HCEC 1CT (cell line): ENCODE results near the gene PAGE4.
A peak's percentile ranks its signal among the peaks of the same experiment; 100 is the strongest.

Source experiments
- DNase-seq: peaks from one replicate; pipeline ENCODE4 v3.0.0-alpha.2; 2017

PAGE4 gene, protein sequence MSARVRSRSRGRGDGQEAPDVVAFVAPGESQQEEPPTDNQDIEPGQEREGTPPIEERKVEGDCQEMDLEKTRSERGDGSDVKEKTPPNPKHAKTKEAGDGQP

DNA sequence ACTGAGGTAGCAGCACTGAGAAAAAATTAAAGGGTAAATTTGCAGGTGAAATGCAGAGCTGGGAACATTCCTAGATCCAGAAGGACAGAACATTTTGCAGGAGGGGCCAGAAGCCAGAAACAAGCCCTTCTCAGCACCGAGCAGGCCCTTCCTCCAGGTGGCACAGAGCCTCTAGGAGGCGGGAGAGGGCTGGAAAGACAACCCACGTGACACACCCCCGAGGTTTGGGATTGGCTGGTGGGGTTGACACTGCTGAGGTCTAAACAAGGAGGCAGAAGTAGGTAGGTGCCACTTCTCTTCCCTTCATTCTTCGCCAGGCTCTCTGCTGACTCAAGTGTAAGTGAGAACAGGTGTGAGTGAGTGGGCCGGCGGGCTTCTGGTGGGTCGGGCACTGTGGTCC lies at the start of gene PAGE4:
PAGE4 (plus strand) TSS at position 288 of the 400 bp plus-strand sequence. CDS start 1,126 bp downstream, outside the sequence.
- DNase-seq, result no peak

DNA sequence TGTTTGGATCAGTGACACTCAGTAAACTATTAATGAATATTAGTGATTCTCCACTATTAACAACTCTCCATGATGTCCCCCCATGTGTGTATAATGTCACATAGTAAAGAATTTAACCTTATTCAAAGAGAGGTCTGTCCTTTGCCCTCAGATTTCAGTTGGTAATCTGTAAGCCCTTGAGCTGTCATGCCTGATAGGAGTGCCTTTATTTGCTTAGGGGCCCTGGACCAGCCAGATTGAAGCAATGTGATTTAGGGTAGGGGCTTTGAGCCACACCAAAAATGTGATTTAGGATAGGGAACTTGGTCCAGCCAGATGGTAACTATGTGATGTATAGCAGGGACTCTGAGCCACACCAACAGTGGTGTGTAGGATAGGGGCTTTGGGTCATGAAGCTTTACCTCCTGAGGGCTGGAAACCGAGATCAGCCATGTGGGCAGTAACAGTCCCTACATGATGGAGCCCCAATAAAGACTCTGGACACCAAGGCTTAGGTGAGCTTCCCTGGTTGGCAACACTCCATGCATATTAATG lies 44.3 kb upstream of the PAGE4 start:
- DNase-seq, result no peak

DNA sequence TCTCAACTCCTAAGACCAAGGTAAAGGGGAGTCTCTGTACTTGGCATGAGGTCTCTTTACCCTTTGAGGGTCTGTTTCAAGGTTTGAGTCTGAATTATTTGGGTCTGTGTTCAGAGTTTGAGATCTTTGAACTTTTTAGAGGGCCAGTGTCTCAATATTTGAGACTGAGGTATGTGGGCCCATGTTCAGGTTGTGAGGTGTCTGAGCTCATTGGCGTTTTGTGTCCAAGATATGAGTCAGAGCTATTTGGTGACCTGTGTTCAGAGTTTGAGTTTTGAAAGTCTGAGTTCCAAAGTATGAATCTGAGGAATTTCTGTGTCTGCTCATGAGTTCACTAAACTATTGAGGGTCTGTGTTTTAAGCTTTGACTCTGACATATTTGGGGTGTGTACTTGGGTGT lies 36.7 kb upstream of the PAGE4 start:
- DNase-seq, result no peak

DNA sequence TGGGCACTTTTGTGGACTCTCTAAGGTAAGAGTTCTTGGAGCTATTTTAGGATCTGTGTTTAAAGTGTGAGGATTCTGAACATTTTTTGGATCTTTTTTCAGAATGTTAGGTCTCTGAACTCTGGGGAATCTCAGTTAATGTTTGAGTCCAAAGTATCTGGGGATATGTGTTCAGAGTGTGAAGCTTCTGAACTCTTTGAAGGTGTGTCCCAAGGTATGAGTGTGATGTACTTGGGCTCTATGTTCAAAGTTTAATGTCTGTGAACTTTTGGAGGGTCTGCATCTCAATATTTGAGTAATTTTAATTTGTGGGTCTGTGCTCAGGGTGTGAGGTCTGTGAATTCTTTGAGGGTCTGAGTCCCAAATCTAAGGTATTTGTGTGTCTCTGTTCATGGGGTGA lies 35.4 kb upstream of the PAGE4 start:
- DNase-seq, result no peak

DNA sequence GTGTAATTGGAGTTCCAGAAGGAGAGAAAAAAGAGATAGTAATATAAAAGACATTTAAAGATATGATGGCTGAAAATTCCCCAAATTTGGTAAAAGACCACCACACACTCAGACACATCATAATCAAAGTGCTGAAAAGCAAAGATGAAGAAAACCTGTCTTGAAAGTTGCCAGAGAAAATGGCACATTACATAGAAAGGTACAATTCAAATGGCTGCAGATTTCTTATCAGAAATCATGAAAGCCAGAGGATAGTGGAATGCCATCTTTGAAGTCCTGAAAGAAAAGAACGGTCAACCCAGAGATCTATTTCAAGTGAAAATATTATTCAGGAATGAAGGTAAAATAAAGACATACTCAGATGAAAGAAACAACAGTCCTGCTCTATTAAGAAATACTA lies 29.3 kb upstream of the PAGE4 start:
- DNase-seq, result no peak

DNA sequence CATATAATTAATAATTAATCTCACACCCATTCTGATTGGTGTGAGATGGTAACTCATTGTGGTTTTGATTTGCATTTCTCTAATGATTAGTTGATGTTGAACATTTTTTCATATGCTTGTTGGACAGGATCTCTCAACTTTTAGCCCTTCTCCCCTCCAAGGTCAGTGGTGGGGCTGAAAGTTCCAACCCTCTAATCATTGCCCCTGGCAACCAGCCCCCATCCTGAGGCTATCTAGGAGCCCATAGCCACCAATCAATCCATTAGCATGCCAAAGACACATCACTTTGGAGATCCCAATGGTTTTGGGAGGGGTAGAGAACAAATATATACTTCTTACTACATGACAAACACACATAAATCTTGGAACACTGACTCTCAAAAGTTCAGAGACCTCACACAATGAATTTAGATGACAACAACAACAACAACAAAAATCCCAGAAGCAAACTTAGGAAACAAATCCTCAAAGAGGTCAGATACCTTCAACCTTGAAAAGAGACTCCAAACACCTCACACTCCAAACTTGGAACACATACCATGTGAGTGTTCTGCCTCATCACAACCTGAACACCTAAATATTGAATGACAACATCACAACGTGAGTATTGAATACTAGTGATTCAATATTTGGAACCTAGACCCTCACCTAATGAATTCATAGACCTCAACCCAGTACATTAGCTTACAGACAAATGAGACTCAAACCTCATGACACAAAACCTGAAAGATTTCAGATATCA lies 19.0 kb upstream of the PAGE4 start:
- no peak for DNase-seq

DNA sequence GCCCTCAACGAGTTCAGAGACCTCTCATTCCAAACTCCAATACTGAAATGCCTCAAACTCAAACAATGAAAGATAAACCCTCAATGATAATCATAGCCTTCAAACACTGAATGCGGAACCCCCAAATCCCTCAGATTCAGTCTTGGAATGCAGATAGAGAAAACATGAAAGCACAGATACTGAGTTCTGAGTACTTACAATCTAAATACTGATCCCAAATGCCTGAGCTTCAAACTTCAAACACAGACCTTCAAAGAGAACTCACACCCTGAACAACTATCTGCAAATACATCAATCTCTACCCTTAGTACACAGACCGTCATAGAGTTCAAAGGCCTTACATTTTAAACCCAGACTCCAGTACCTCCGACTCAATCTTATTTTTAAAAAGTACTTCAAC lies 16.9 kb upstream of the PAGE4 start:
- DNase-seq, result no peak

DNA sequence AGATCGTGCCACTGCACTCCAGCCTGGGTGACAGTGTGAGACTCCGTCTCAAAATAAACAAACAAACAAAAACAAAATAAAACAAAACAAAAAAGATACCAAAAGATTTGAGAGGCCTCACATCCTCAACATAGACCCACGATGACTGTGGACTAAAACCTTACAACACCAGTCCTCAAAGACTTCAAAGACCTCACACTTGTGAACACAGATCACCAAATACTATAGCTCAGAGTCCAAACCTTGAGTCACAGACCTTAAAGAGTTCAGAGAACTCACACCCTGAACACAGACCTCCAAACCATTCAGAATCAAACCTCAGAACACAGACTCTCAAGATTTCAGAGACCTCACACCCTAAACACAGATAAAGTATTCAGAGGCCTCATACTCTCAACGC lies 12.7 kb upstream of the PAGE4 start:
- DNase-seq, result no peak

DNA sequence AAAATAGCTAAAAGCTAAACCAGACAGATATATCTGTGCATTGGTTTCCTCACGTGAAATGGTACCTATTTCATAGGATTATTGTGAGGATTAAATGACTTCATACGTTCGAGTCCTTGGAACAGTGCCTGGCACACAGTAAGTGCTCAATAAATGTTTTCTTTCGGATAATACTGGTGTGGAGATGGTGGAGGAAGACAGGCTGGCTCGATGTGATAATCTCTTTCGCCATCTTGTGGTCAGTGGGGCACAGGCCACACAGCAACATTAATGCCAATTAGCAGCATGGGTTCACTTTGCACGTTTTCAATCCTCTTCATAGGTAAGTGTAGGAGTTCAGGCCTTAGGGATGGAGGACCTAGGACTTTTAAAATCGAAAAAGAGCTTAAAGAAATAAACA lies 9.3 kb downstream of the PAGE4 start:
- DNase-seq, result peak; percentile 0

DNA sequence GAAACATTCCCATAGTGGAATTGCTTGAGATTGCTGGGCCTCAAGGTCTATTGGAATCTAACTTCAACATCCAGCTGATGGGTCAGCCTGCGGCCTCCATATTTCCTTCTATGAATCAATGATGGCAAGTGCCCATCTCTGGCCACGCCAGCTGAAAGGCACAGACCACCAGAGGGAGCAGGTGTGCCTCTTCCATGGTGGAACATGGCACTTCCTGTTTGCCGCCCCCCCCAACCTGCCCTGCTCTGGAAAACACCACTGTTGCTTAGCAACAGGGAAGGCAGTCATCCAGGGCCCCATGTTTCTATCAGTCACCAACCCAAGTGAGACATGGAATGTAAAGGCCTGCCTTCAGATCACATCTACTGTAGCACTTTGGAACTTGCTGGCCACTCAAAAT lies 11.6 kb downstream of the PAGE4 start:
- DNase-seq, result peak; percentile 48

DNA sequence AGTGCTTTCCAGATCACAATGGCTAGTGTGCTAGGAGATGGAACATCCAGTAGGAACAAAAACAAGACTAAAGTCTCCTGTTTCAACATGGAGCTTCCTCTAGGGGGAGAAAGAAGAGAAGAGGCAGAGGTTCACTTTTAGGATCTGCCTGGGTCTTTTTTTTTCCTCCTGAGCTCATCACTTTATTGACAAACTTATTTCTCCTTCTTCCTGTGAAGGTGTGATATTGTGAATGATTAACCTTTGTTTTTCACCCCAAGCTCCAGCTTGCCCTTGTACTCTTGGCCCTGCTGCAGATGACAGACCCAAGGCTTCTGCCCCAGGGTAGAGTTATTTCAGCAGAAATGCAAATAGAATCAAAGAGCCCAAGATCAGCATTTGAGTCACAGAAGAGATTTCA lies 13.5 kb downstream of the PAGE4 start:
- DNase-seq, result no peak

DNA sequence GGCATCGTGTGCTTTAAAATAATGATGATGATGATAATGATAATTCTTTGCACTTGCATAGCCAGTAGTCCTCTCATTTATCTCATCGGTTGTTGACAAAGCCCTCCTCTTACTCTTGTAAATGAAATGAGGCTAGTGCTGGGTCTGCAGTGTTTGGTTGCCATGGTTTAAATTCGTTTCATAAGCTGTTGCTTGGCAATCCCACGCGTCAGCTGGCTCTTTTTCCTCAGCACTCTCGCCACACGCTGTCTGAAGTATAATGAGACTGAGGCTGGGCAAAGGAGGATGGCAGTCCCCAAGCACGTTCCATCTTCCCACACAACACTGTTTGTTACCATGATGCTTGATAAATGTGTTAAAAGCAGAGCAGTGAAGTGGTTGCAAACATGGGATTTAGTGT lies 15.5 kb downstream of the PAGE4 start:
- DNase-seq, result no peak

DNA sequence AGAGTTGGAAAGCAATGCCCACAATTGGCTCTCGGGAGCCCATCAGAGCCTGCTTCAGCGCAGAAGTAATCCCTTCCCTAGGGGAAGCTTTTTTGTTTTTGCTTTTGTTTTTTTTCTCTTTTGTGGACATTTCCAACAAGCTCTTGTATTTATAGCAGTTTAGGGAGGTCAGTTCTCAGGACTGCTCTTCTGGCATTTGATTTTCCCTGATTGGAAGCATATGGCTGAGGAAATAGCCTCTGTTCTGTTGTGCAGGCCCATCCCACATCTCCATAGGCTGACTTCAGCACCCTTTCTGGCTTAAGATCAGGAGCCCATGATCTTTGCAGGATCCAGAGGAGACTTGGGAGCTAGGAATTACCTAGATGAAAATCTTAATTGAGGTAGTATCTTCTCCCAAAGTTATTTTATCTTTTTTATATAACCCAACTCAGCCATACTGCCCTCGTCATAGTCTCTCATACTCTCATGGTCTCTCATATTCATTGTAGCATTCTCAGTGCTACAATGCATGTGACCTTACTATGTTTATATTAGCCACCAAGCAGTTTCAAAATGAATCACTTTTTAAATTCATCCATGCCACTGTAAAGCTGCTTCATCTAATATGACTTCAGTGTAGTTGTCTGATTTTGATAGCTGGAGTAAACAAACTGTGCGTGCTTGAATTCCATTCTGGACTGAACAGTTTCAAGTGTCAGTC lies 16.7 kb downstream of the PAGE4 start:
- no peak for DNase-seq

DNA sequence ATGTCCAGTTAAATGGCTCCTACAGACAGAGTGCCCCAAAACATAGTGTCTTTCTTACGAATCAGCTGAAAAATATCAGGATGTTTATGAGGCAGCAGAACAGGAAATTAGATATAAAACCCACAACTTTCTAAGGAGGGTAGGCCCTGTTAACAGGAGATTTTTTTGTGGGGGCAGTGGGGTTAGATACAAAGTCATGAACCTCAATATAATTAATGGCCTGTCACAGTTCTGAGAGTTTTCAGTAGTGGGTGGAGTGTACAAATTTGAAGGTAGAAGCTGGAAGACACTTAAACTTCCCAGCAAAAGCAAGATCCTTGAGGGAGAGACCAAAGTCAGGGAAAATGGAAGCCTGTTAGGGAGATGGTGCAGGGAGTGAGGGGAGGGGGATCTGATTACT lies 17.4 kb downstream of the PAGE4 start:
- DNase-seq, result no peak

DNA sequence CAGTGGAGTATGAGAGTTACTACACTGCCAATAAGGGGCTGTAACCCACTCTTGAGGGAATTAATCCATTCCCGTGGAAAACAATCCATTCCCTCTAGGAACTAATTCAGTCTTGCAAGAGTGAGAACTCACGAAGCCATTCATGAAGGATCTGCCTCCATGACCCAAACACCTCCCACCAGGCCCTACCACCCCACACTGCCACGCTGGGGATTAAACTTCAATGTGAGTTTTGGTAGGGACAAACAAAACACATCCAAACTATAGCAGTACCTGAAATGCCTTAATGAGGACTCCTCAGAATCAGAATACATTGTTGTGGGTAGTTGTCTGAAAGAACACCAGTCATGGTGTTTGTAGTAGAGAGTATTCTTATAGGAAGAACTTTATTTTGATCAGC lies 19.2 kb downstream of the PAGE4 start:
- DNase-seq, result no peak

DNA sequence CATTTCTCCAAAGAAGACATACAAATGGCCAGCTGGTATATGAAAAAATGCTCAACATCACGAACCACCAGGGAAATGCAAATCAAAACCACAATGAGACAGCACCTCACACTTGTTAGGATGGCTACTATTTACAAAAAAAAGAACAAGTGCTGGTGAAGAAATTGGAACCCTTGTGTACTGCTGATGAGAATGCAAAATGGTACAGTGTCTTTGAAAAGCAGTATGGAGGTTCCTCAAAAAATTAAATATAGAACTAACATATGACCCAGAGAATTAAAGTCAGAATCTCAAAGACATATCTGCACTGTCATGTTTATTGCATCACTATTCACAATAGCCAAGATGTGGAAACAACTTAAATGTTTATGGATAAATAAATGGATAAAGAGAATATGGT lies 20.9 kb downstream of the PAGE4 start:
- DNase-seq, result no peak

DNA sequence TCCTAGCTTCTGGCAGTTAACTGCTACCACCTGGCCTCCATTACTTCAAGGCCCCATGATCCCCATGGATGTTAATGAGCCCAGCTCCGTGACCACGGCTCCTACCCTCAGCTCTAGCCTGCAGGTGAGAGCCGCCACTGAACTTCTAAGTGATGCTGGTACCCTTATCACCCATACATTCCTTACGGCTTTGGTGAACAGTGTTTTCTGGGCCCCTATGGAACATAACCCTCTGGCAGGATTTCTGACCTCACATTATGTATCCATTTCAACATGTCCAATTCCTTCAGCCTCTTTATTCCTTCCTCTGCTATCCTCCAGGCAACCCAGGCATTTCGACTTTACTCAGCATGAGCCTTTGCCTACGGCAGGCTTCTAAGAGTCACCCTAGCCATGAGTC lies 24.6 kb downstream of the PAGE4 start:
- no peak for DNase-seq

DNA sequence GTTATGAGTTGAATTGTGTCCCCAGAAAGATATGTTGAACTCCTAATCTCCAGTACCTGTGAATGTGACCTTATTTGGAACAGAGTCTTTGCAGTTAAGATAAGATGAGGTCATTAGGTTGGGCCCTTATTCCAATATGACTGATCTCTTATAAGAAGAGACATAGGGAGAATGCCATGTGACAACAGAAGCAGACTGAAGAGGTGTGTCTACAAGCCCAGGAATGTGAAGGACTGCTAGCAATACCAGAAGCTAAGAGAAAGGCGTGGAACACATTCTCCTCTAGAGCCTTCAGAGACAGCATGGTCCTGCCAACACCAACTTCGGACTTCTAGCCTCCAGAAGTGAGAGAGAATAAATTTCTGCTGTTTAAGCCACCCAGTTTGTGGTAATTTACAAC lies 27.7 kb downstream of the PAGE4 start:
- no peak for DNase-seq

DNA sequence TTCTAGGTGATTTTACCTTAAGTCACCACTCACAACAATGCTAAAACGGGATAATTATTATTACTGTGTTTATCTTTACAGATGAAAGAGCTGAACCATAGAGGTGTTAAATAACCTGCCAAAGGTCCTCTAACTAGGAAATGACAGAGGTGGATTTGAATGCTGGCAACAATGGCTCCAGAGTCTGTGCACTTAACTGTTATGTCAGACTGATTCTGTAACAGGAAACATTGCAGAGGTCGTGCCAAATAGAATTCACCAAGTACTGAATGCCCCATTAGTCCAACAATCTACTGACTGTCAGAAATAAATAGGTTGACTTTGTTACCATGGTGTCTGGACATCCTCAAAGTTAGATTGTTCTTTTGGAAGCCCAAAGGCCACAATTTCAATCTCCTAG lies 29.2 kb downstream of the PAGE4 start:
- no peak for DNase-seq

DNA sequence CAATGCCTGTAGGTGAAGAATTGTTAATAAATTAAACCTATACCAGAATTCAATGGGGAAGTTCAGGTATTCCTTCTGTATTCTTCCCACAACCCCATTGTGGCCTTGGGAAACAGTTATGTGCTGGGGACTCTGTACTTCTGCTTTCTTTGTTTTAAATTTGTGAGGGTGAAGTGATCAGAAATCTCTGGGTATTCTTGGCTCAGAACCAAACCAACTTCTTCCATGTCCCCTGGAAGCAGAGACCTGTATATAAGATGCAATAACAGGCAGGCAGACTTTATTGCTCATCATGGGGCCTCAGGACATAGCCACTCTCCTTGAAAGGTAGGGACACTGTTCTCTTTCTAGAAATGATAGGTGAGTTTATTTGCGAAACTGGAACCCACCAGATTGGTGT lies 30.4 kb downstream of the PAGE4 start:
- no peak for DNase-seq

DNA sequence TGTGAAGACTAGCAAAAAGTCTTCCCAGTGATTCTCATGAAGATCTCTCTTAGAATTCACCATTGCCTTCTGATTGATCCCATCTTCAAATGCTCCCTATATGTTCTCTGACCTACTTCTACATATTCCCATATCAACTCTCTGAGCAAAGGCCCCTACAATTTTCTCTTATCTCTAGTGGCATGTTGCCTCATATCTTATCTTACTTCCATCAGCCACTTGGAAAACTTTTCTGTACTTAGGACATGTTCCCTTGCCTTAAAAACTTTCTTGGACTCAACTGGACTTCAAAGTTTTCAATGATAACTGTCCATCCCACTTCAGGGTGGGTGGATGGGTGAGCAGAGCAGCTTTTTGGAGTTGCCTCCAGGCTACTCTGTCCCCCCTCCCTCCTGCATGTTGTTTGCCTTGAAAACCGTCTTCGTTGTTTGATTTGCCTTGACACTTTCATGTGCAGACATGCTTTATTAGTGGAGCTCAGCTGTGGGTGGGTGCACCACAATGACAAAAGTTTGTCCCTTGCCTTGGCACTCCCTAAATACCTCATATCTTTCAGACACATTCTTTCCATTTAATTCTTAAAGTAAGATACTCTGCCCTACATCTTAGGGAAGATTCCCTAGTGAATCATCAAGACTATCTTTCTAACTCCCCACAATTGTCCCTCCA lies 31.9 kb downstream of the PAGE4 start:
- no peak for DNase-seq

DNA sequence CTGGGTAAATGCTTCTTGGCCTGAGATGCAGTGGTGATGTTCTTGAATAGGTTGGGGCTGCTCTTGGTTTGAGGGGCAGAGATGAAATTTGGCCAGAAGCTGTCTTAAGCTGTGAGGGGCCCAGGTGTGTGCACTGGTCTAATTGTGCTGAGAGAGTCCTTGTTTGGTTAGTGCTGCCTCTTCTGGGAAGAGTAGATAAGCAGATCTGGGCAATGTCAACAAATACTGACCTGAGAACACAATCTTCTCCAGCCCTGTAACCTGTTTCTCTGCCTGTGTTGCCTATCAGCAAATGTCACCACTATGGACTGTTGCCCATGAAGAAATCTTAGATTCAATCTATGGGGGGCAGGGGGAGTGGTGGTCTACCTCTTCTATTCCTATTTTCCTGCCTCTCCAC lies 33.0 kb downstream of the PAGE4 start:
- DNase-seq, result no peak

DNA sequence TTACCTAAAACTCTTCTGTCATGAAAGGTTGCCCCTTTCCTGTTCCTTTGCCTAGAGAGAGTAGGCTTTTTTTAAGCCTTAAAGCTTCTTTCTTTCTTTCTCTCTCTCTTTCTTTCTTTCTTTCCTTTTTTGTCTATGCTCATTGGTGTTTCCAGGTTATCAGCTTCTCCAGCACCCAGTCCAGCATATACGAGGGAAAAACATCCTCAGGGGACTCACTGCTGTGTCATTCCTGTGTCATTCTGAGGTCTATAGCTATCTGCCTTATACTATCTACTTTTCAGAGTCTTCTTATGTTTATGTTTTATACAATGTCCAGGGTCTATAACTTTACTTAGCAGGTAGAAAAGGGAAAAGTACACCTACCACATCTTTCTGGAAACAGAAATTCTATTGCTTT lies 39.6 kb downstream of the PAGE4 start:
- no peak for DNase-seq

DNA sequence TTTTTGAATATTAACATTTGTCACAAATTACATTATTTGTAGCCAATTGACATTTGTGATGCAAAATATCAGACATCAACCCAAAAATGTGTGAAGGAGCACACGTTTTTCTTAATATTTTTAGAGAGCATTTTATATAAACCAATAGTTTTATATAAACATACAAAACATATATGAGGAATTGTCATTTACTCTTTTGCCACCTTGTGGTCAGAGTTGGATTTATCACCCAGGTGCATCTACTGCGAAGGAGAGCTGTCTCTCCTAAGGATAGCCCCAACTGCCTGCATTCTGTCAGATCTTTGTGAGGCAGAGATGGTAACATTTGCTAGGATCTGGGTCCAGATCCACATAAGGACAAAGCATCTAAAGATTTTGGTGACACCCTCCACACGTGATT lies 47.6 kb downstream of the PAGE4 start:
- DNase-seq, result peak; percentile 5
